HG03135 (cell line): ENCODE results near the gene GP9.
A peak's percentile ranks its signal among the peaks of the same experiment; 100 is the strongest.

ENCODE experiments used
- ATAC-seq: cut with Tn5 transposase; IDR thresholded peaks from one replicate; pipeline ENCODE4 v1.9.1; 2021; ENCODE audit warnings: mild to moderate bottlenecking, moderate library complexity; ENCODE audit not compliant: unreplicated experiment

GP9 gene

DNA sequence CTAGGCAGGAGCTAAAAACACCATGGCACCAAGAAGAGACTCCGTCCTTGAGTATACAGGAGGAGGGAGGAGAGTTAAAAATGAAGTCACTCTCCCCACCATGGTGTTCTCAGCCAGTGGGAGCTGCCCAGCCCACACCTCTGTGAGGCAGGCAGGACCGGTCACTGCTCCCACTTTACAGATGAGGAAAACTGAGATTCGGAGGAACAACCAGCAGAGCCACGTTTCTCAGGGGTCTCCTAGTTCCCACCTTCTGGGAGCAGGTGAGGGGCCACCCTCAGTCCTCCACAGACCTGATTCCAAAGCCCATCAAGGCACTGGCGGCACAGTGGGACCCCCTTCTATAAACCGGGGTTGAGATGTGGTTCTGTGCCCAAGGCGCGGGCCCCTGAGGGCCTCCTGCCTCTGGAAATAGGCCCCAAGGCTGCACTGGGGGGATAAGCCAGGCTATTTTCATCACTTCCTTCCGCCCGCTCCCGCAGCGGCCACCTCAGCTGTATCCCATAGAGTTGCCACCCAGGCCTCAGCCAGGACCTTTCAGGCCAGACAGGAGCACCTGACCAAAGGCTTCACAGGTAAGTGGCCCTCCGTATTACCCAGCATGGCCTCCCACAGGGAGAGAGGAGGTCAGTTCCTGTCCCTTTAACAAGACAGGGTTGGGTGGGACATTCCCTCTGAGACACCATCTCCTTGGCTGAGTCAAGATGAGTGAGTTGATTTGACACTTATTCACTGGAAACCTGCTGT lies at the start of gene GP9:
Gene GP9, plus strand, starts transcription at position 504 of the 747 bp plus-strand sequence. CDS start 961 bp downstream, outside the sequence.
- no peak for ATAC-seq

DNA sequence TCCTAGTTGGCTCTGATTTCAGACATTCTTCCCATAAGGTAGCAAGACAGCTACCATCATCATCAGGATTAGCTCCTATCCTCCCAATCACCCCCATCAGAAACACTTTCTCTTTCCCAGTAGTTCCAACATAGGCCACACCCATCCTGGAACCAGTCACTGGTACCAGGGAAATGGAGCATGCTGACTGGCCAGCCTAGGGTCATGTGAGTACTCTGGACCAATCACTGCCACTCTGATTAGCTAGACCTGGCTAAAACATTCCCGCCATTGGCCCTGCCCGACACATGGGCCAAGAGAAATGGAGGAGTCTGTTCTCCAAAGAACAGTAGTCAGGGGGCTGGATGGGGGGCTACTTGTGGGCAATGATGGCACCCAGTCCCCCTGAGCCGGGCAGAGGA lies 47.1 kb upstream of the GP9 start:
- no peak for ATAC-seq

GRCh38 chr3:129014148-129014547 lies 46.4 kb upstream of the GP9 start:
- ATAC-seq, result no peak

- no peak for ATAC-seq
Observed at GRCh38 chr3:129014793-129015345, 45.7 kb upstream of the GP9 start.

GRCh38 chr3:129015388-129016105 lies 45.0 kb upstream of the GP9 start:
- ATAC-seq, result no peak

- no peak for ATAC-seq
Observed at GRCh38 chr3:129016356-129016719, 44.2 kb upstream of the GP9 start.

- ATAC-seq, result peak; percentile 66
Observed at GRCh38 chr3:129016720-129017483, 43.7 kb upstream of the GP9 start.

DNA sequence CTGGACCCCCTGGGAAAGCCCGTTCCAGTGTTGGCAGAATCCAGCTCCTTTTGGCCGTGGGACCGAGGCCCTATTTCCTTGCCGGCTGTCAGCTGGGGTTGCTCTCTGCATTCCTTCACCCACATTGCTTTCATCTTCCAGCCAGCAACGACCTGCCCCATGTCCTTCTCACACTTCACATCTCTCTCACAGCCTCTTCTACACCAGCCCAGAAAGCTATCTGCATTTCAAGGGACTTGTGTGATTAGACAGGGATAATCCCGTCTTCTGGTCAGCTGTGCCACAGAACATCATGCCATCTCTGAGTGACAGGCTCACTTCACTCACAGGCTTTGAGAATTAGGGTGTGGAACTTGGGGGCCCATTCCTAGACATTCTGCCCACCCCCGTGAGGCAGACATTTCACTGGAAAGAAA lies 43.1 kb upstream of the GP9 start:
- no peak for ATAC-seq

GRCh38 chr3:129018271-129018670 lies 42.3 kb upstream of the GP9 start:
- no peak for ATAC-seq

GRCh38 chr3:129018751-129019150 lies 41.8 kb upstream of the GP9 start:
- no peak for ATAC-seq

DNA sequence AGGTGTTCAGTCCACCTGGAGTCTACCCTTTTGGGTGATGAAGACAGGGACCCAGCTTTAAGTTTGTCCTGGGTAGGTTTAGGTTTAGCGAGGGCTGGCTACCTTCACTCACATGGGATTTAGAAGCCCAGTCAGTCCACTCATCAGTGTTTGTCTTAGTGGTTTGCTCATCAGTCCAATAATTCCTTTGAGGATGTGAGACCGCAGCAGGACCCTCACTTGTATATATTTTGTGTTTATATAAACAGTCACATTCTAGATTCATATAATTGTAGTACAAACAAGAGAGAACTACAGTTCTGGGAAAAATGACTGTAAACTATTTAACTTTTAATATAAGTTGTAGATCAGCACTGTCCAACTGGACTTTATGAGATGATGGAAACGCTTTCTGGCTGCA lies 41.3 kb upstream of the GP9 start:
- ATAC-seq, result no peak

DNA sequence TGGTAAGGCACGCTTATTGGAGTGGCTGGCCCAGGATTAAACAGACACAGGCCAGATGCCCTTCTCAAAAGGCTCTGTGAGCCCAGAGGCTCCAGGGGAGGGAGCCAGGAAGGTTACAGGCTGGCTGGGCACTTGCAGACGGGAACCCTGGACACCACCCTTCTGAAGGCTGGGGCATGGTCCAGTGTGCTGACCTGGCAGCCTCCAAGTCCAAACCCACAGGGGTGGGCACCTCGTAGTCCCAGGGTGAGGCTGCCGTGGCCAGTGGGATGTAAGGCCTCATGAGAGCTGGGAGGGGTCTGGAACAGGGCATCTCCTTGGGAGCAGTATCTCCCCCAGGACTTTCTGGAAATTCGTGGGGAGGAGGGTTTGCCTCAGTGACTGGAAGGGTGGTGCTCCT lies 39.9 kb upstream of the GP9 start:
- no peak for ATAC-seq

- ATAC-seq, result no peak
Observed at GRCh38 chr3:129021140-129021551, 39.4 kb upstream of the GP9 start.

- ATAC-seq, result no peak
Observed at GRCh38 chr3:129022114-129023007, 38.2 kb upstream of the GP9 start.

GRCh38 chr3:129023008-129023358 lies 37.6 kb upstream of the GP9 start:
- no peak for ATAC-seq

DNA sequence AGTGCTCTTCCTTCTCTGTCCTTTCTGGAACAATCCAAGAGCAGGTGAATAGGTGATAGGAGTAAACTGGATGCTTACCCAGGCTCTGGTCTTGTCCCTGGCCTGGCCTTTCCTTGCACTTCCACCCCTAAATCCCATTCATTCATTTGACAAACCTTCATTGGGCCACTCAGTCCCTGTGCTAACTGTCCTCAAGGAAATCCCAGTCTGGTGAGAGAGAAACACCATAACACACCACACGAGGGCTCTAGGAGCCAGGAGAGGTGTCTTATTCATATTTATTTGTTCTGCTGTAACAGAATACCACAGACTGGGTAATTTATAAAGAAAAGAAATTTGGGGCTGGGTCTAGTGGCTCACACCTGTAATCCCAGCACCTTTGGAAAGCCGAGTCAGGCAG lies 36.7 kb upstream of the GP9 start:
- ATAC-seq, result no peak

- no peak for ATAC-seq
Observed at GRCh38 chr3:129025108-129025507, 35.5 kb upstream of the GP9 start.

DNA sequence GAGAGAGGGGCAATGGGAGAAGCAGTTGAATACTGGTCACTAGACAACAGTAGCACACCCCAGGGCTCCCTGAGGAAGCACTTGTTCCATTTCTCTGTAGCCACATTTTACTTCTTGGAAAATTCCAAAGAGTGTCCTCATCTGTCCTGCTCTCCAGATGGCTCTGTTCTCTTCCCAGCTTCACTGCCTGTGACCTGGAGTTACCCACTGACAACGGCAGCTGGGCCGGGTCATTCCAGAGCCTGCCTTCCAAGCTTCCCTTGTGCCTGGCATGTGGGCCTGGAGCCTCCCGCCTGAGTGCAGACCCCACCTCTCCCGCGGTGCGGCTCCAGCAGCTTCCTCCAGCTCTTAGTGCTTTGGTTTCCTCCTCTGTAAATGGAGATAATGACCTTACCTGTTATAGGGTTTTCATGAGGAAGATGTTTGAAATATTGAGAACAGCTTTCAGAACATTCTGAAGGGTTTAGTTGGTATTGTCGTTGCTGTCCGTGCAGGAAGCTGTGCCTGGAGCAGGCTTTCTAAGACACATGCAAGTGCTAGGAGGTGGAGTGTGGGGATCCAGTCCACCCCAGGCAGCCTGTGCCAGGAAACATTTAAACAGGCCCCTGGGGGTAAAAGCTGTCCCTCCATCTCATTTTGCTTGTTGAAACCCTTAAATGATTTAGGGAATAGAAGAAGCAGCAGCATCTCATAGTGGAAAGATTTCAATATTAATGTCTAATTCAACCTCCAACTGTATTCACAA lies 34.7 kb upstream of the GP9 start:
- ATAC-seq, result no peak

DNA sequence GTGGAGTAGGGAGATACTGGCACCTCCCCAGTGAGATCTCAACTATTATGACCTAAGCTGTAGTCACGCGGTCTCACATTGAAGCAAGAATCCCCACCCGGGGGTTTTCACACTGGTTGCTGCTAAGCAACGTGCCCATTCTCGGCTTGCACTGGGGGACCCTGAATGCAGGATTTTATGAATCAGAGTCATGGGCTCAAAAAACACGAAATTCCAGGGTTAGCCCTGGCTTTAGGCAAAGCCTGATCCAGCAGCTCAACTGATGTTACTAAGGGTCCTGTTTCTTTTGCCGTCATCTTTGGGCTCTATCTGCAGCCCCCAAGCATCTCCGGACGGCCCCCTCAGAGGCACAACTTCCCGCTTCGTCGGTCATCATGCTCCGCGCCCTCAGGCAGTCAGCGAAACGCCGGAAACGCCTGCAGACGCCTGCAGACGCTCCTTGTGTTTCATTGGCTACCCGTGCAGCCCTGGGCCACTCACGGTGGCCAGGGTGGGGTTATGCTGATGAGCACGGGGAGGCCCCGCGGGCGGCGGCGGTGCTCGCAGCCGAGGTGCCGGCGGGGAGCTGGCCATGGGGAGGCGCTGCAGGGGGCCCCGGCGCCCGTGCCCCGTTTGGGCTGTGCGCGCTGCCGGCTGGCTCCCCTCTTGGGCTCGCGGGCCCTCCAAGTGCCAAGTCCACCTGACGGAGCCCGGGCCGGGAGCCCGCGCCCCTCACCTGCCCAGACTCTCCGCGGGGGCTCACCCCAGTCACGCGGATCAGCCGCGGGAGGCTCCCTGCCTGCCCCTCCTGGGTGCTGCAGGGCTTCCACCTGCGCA lies 33.6 kb upstream of the GP9 start:
- ATAC-seq, result peak; percentile 98
